ENCODE results near the gene HIP1. TPM values are rescaled to one million over a fixed set of nuclear protein-coding genes. Genes with fewer than 3 reads are reported as not detected.

HIP1 gene
- total and polyA plus RNA-seq, 9 of the 15 experiments (the other 6 are each of a cell fraction or from before 2014, with no cell fraction given) = 2.4 to 13.7 (median 9.5) TPM

GRCh38 chr7:75650062-75650461 is 88.7 kb downstream of the HIP1 start (continued):
- no peak for TF ChIP-seq ZNF589 (CRISPR knock-in tag; IDR thresholded peaks at IDR 0.05; ENCODE audit: low read depth)
- TF ChIP-seq ELF2 (CRISPR knock-in tag; IDR thresholded peaks at IDR 0.05) = no peak
- no peak for TF ChIP-seq NCOA2 (IDR thresholded peaks at IDR 0.05; ENCODE audit: partially characterized antibody in 2 of 2)
- TF ChIP-seq BRF2 (IDR thresholded peaks at IDR 0.05; ENCODE audit: borderline replicate concordance, insufficient read depth, insufficient read length) = no peak
- TF ChIP-seq CHD1 (IDR thresholded peaks at IDR 0.05; ENCODE audit: low read length) = no peak
- TF ChIP-seq FOXJ3 (CRISPR knock-in tag; IDR thresholded peaks at IDR 0.05) = no peak
- no peak for TF ChIP-seq HOMEZ (CRISPR knock-in tag; IDR thresholded peaks at IDR 0.05)
- no peak for TF ChIP-seq BRD9 (IDR thresholded peaks at IDR 0.05; ENCODE audit: low read depth, partially characterized antibody)
- TF ChIP-seq TGIF2 (CRISPR knock-in tag; IDR thresholded peaks at IDR 0.05) = no peak
- no peak for TF ChIP-seq GTF2F1 (IDR thresholded peaks at IDR 0.05; ENCODE audit: low read depth, low read length)
- no peak for TF ChIP-seq MTA1 (IDR thresholded peaks at IDR 0.05; ENCODE audit: borderline replicate concordance)
- no peak for TF ChIP-seq ZFP30 (CRISPR knock-in tag; IDR thresholded peaks at IDR 0.05; ENCODE audit: borderline replicate concordance)
- peak; percentile 93 for TF ChIP-seq ZNF316 (IDR thresholded peaks at IDR 0.05)
- no peak for TF ChIP-seq FOXJ2 (tag; IDR thresholded peaks at IDR 0.05)
- TF ChIP-seq ZNF140 (CRISPR knock-in tag; IDR thresholded peaks at IDR 0.05) = no peak
- TF ChIP-seq YY1 (IDR thresholded peaks at IDR 0.05; ENCODE audit: borderline replicate concordance in 1 of 3, control insufficient read depth in 1 of 3, extremely low read depth in 1 of 3, insufficient read depth in 3 of 3, insufficient read length in 1 of 3, insufficient replicate concordance in 2 of 3, low read depth in 1 of 3, low read length in 2 of 3) = no peak
- peak; percentile 92 for TF ChIP-seq C11orf30 (IDR thresholded peaks at IDR 0.05; ENCODE audit: low read depth)
- TF ChIP-seq SP2 (IDR thresholded peaks at IDR 0.05; ENCODE audit: extremely low read depth, low read depth, low read length, poor library complexity, severe bottlenecking) = no peak
- no peak for TF ChIP-seq PCBP2 (IDR thresholded peaks at IDR 0.05; ENCODE audit: low read depth, low read length, poor library complexity, severe bottlenecking)
- TF ChIP-seq CBX8 (IDR thresholded peaks at IDR 0.05; ENCODE audit: borderline replicate concordance, extremely low read depth, low read depth, low read length, poor library complexity, severe bottlenecking) = no peak
- TF ChIP-seq ZBTB26 (CRISPR knock-in tag; IDR thresholded peaks at IDR 0.05) = no peak
- TF ChIP-seq SOX6 (IDR thresholded peaks at IDR 0.05) = no peak
- no peak for TF ChIP-seq GTF2A2 (tag; IDR thresholded peaks at IDR 0.05)
- TF ChIP-seq MAFF (IDR thresholded peaks at IDR 0.05; ENCODE audit: low read length) = peak; percentile 60
